Endothelial cell of umbilical vein (primary cell): ENCODE measurements around the gene RARA. TPM values are rescaled to one million over a fixed set of nuclear protein-coding genes. Genes with fewer than 3 reads are reported as not detected.

Experiments
- BruUV-seq: library from RNA; stranded (reverse); fragments of 400-500 nt; replicated peaks from 2 replicates; lab custom pipeline; 2021; lab: Mats Ljungman, UMichigan
- CTCF ChIA-PET: fragments of 300-600, 350-600 bp; sonication (Branson Sonifier 250); formaldehyde crosslinking; loops from one replicate; lab custom pipeline; 2021; ENCODE audit warnings: antibody characterized with exemption, inconsistent platforms; lab: Charles Lee
- POLR2A ChIA-PET: fragments of 300-600, 350-600 bp; sonication (Branson Sonifier 250); formaldehyde crosslinking; loops from one replicate; lab custom pipeline; 2021; ENCODE audit warnings: antibody characterized with exemption, inconsistent platforms; lab: Charles Lee
- DNase-seq: peaks from one replicate; pipeline ENCODE4 v3.0.0-alpha.2; 2011; ENCODE audit warnings: low read depth, low spot score
- FAIRE-seq: peaks from 2 replicates; lab custom pipeline; 2011; peaks lifted over from hg19 to GRCh38; lab: Jason Lieb, UNC
- H2AFZ ChIP-seq: 2 replicates; pipeline ENCODE4 v1.6.0; 2012; ENCODE audit warnings: low read depth, low read length, control low read depth, inconsistent platforms
- H3K27ac ChIP-seq: 2 replicates; pipeline ENCODE4 v1.5.1; 2011; ENCODE audit warnings: low read depth, mild to moderate bottlenecking, control low read depth, low read length, moderate library complexity; ENCODE audit not compliant: insufficient read depth
- H3K27me3 ChIP-seq, 2 experiments: 2 replicates each; pipeline versions ENCODE4 v1.6.0 to v1.6.1; 2011; ENCODE audit warnings: low read length in 2 of 2, mixed read lengths in 1 of 2; ENCODE audit not compliant: control insufficient read depth in 2 of 2, insufficient read depth in 2 of 2
- H3K36me3 ChIP-seq, 2 experiments: 2 replicates in 1 of 2; 3 replicates in 1 of 2; pipeline ENCODE4 v1.5.1; 2011; ENCODE audit warnings: low read length in 2 of 2, mild to moderate bottlenecking in 1 of 2, moderate library complexity in 1 of 2; ENCODE audit not compliant: control insufficient read depth in 2 of 2, insufficient read depth in 2 of 2; ENCODE audit errors: extremely low read depth in 1 of 2
- H3K4me1 ChIP-seq: 3 replicates; pipeline ENCODE4 v1.5.1; 2011; ENCODE audit warnings: mild to moderate bottlenecking, low read length; ENCODE audit not compliant: control insufficient read depth, insufficient read depth; ENCODE audit errors: extremely low read depth
- H3K4me2 ChIP-seq: 2 replicates; pipeline ENCODE4 v1.6.1; 2011; ENCODE audit warnings: low read length, control low read depth, mixed read lengths; ENCODE audit not compliant: insufficient read depth
- H3K4me3 ChIP-seq, 3 experiments: fragments of 200-600 bp in 1 of 3; sonication (generic), shearing (Covaris generic) in 1 of 3; replicated peaks in 1 of 3; 2 replicates each; pipeline ENCODE4 v1.5.1; 2011 to 2016; ENCODE audit warnings: control low read depth in 3 of 3, low read length in 3 of 3, mild to moderate bottlenecking in 2 of 3, inconsistent platforms in 1 of 3, low read depth in 1 of 3, moderate library complexity in 1 of 3; ENCODE audit not compliant: insufficient read depth in 1 of 3
- H3K79me2 ChIP-seq: 2 replicates; pipeline ENCODE4 v1.6.0; 2012; ENCODE audit warnings: low read length, inconsistent platforms; ENCODE audit not compliant: control insufficient read depth, insufficient read depth
- H3K9ac ChIP-seq: replicated peaks from 2 replicates; pipeline ENCODE3; 2011; ENCODE audit warnings: low read length, control low read depth; ENCODE audit not compliant: insufficient read depth; ENCODE audit errors: extremely low read depth
- H3K9me1 ChIP-seq: replicated peaks from 3 replicates; pipeline ENCODE4 v1.6.0; 2011; ENCODE audit warnings: mild to moderate bottlenecking, low read length; ENCODE audit not compliant: control insufficient read depth, insufficient read depth; ENCODE audit errors: extremely low read depth
- H3K9me3 ChIP-seq: replicated peaks from 2 replicates; pipeline ENCODE4 v1.5.1; 2012; ENCODE audit warnings: low read length, inconsistent platforms; ENCODE audit not compliant: control insufficient read depth, insufficient read depth
- H4K20me1 ChIP-seq: replicated peaks from 2 replicates; pipeline ENCODE3; 2011; ENCODE audit warnings: mild to moderate bottlenecking, low read length; ENCODE audit not compliant: control insufficient read depth, insufficient read depth; ENCODE audit errors: extremely low read depth
- CTCF ChIP-seq, 2 donors: IDR thresholded peaks; 1 replicate in 1 of 2; 2 replicates in 1 of 2; pipeline ENCODE4 v1.5.1; 2011; ENCODE audit warnings: low read length in 2 of 2, mild to moderate bottlenecking in 2 of 2, moderate library complexity in 2 of 2, control low read depth in 1 of 2, inconsistent platforms in 1 of 2, low read depth in 1 of 2; ENCODE audit not compliant: insufficient read depth in 1 of 2; ENCODE audit errors: extremely low read depth in 1 of 2
- EZH2 ChIP-seq: IDR thresholded peaks from 2 replicates; pipeline ENCODE4 v1.6.1; 2012; ENCODE audit warnings: borderline replicate concordance, low read depth, mild to moderate bottlenecking, moderate library complexity, low read length, inconsistent platforms; ENCODE audit not compliant: severe bottlenecking
- FOS ChIP-seq: IDR thresholded peaks from 2 replicates; pipeline ENCODE4 v1.6.1; 2011; ENCODE audit warnings: mild to moderate bottlenecking, low read length, moderate library complexity, borderline replicate concordance; ENCODE audit not compliant: insufficient read depth
- GATA2 ChIP-seq: IDR thresholded peaks from 2 replicates; pipeline ENCODE4 v1.7.0; 2011; ENCODE audit warnings: low read depth, mild to moderate bottlenecking, moderate library complexity, mixed read lengths, low read length; ENCODE audit not compliant: insufficient read length, insufficient read depth
- JUN ChIP-seq: IDR thresholded peaks from 2 replicates; pipeline ENCODE4 v1.6.1; 2011; ENCODE audit warnings: borderline replicate concordance, low read depth; ENCODE audit not compliant: insufficient read length, insufficient read depth
- MYC ChIP-seq: IDR thresholded peaks from one replicate; pipeline ENCODE4 v1.6.1; 2011; ENCODE audit warnings: mild to moderate bottlenecking, low read depth, low read length
- POLR2A ChIP-seq: IDR thresholded peaks from 2 replicates; pipeline ENCODE4 v1.6.1; 2012; ENCODE audit warnings: low read depth, mild to moderate bottlenecking, control low read depth, low read length
- POLR2AphosphoS5 ChIP-seq: IDR thresholded peaks from 2 replicates; pipeline ENCODE4 v1.6.1; 2012; ENCODE audit warnings: low read depth, mild to moderate bottlenecking, control low read depth, low read length, moderate library complexity; ENCODE audit not compliant: insufficient read depth
- dilution Hi-C: fragments of 300-500 bp; cut with MboI; formaldehyde crosslinking; loops from one replicate; pipeline ENCODE4 v1.15.0; 2019; ENCODE audit warnings: low sequenced_read_pairs; ENCODE audit not compliant: extremely low pct_ligation_motif_present
- intact Hi-C: fragments of 100-400 bp; cut with micrococcal nuclease; formaldehyde crosslinking; loops from one replicate; pipeline ENCODE4 v1.10.0; 2022
- polyA plus RNA-seq, 4 experiments: library from polyadenylated mRNA; depleted of rRNA in 3 of 4; stranded (reverse) in 3 of 4; unstranded in 1 of 4; fragments of >200 nt; gene quantifications; 2 replicates each; pipeline versions ENCODE4 v1.2.1 to v1.2.3, GENCODE V29; 2011 to 2012; ENCODE audit warnings: missing spikeins in 1 of 4
- total RNA-seq: library from RNA; stranded (reverse); gene quantifications from 2 replicates; pipeline ENCODE4 v1.2.3, GENCODE V29; 2021
- TF ChIP-seq, protein P1 (sequence below): IDR thresholded peaks from 2 replicates; pipeline ENCODE4 v1.6.1; 2011; ENCODE audit not compliant: insufficient read depth, insufficient read length

The RARA gene
- total and polyA plus RNA-seq, 2 donors (not counting 3 experiments of a cell fraction or from before 2014, with no cell fraction given), result 11.9 to 37.8 TPM

- intact Hi-C loops (no loop called here), dilution Hi-C loops (no loop called here)
- H3K4me1 ChIP-seq, result peaks cover 65% of the 10 kb centered on the region
- no TSS peak for BruUV-seq
- DNase-seq (no peak), FAIRE-seq (no peak)
- no peaks in the 10 kb centered on the region for H4K20me1 ChIP-seq
- peaks cover 0 to 3% of the 10 kb centered on the region in 2 experiments for H3K36me3 ChIP-seq
- no peak overlapping the region for H2AFZ ChIP-seq
- no peaks in the 10 kb centered on the region for H3K9me3 ChIP-seq
- H3K9me1 ChIP-seq, result no peaks in the 10 kb centered on the region
- no peak overlapping the region for H3K4me3 ChIP-seq
- no peaks in the 10 kb centered on the region for H3K27me3 ChIP-seq
- H3K9ac ChIP-seq, result no peak overlapping the region
- POLR2A ChIA-PET, result no interaction called here
- peaks cover 70% of the 10 kb centered on the region for H3K79me2 ChIP-seq
- H3K27ac ChIP-seq, result no peak overlapping the region
- TF ChIP-seq, protein P1, sequence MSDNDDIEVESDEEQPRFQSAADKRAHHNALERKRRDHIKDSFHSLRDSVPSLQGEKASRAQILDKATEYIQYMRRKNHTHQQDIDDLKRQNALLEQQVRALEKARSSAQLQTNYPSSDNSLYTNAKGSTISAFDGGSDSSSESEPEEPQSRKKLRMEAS, result no peak
- no peak for TF ChIP-seq JUN
- no peak for TF ChIP-seq EZH2
- TF ChIP-seq MYC, result no peak
- no peak for TF ChIP-seq GATA2
- no peak for TF ChIP-seq CTCF (IDR thresholded peaks at IDR 0.05; ENCODE audit: extremely low read depth in 1 of 2, insufficient read depth in 1 of 2, low read depth in 1 of 2, low read length in 2 of 2)
- no peak for TF ChIP-seq POLR2A
- no peak for TF ChIP-seq POLR2AphosphoS5
- TF ChIP-seq FOS, result no peak
- H3K4me2 ChIP-seq, result no peak overlapping the region
- CTCF ChIA-PET, result interaction anchor here (1.3 to 3.5 kb wide), 3 partner anchors 10 to 31 kb away, joined by 3 to 14 read pairs (median 13); no protein-coding TSS in a partner anchor
Measured at GRCh38 chr17:40326832-40327199, 17.8 kb downstream of the RARA start.
